Measurements from ENCODE around the gene AGBL4.
"Not testable (repeated sequence)": the region's sequence is repeated elsewhere in the genome, so short reads cannot be mapped to it uniquely, and the experiment has no call there.

Gene AGBL4

DNA sequence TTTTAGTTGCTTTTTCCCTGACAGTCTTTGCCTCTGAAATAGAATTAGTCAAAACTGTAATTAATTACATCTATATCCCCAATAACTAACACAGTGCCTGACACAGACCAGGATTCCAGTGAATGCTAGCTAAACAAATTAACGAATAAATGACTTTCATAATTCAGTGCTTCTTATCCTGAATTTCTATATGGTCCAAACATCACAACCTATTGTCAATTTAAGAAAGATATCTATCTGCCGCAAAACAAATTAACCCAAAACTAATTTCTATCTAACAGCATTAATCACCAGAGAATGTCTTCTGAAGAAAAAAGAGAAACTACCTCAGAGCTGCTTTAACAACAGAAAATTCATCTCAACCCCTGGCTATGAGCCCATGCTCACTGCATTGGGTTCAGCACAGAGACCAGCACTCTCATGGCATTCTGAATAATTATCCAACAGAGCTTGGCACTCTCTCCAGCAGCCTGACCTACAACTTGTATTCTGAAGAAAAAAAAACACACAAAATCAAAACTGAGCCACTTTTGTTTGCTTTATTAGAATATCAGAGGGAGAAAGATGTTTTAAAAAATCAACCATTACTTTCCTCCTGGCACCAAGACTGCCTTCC, 699.7 kb downstream of the AGBL4 start:
- DNase-seq (ENCODE audit: low read depth): no peak
- H3K4me3 ChIP-seq (ENCODE audit: low read depth, low read length): no peak overlapping the region
- TF ChIP-seq, protein P1, sequence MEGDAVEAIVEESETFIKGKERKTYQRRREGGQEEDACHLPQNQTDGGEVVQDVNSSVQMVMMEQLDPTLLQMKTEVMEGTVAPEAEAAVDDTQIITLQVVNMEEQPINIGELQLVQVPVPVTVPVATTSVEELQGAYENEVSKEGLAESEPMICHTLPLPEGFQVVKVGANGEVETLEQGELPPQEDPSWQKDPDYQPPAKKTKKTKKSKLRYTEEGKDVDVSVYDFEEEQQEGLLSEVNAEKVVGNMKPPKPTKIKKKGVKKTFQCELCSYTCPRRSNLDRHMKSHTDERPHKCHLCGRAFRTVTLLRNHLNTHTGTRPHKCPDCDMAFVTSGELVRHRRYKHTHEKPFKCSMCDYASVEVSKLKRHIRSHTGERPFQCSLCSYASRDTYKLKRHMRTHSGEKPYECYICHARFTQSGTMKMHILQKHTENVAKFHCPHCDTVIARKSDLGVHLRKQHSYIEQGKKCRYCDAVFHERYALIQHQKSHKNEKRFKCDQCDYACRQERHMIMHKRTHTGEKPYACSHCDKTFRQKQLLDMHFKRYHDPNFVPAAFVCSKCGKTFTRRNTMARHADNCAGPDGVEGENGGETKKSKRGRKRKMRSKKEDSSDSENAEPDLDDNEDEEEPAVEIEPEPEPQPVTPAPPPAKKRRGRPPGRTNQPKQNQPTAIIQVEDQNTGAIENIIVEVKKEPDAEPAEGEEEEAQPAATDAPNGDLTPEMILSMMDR (conservative IDR thresholded peaks at IDR 0.05; ENCODE audit: low read depth, low read length): no peak

DNA sequence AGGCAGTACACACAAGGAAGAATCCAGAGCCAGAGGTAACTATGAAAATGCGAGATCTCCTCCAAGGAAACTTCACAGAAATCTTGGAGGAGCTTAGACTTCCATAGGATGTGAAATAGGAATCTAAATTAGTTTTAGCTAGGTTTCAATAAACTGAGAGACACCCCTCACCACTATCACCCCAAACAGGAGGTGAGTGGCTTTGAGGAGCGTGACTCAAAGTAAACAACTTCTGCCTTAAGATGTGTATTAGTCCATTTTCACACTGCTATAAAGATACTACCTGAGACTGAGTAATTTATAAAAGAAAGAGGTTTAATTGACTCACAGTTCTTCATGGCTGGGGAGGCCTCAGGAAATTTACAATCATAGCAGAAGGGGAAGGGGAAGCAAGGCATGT, 703.3 kb downstream of the AGBL4 start:
- DNase-seq (ENCODE audit: low read depth): not testable (repeated sequence)

DNA sequence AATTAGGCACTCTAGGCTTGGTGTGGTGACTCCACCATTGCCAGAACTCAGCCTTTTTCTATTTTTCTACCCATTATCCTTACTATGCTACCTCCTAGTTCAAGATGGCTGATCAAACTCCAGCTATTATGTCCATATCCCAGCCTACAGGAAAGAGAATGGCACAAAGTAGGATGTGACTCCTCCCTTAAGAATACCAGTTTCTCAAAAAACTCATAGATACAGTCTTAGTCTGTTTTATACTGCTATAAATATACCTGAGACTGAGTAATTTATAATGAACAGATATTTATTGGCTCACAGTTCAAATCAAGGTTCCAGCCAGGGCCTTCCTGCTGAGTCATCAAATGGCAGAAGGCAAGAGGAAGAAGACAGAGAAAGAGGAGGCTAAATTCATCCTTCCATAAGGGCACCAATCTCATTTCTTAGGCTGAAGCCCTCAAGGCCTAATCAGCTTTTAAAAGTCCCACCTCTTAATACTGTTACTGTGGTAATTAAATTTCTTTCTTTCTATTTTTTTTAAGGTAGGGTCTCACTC, 704.3 kb downstream of the AGBL4 start:
- DNase-seq (ENCODE audit: low read depth): no peak
- TF ChIP-seq, protein P1 (conservative IDR thresholded peaks at IDR 0.05; ENCODE audit: low read depth, low read length): no peak
- no peak overlapping the region for H3K4me3 ChIP-seq (ENCODE audit: low read depth, low read length)

More for the DNA sequence above, 703.3 kb downstream of the AGBL4 start:
- H3K4me3 ChIP-seq (ENCODE audit: low read depth, low read length): not testable (repeated sequence)

DNA sequence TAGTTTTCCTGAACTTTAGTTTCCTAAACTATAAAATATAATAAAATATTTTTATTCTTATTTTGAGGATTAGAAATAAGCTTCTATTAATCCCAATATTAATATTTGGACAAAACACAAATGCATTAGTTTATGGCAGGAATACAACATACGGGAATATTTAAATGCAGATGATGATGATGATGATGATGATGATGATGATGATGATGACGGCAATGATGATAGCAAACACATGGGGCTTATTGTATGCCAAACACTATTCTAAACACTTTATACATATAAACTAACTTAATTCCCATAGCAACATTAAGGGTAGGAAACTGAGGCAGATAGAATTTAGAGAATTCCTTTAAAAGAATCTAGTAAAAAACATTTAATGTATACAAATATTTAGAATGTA, 705.5 kb downstream of the AGBL4 start:
- TF ChIP-seq, protein P1 (conservative IDR thresholded peaks at IDR 0.05; ENCODE audit: low read depth, low read length): no peak
- no peak for DNase-seq (ENCODE audit: low read depth)

DNA sequence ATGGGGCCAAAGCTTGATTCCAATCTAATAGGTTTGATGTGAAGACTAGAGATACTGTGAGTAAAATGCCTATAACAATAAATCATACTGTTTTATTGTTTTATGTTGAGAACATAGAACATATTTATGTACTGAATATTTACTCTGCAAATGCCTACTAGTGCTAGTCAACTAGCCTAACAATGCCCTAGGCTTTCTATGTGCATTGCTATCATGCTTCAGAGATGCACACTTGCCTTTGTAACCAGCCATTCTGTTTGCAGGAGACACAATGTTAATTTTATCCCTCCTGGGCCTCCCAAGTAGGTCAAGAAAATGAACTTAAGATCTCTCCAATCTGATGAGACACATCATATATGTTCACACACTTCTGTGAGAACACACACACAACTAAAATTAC, 716.3 kb downstream of the AGBL4 start:
- no peak for DNase-seq (ENCODE audit: low read depth)
- no peak overlapping the region for H3K4me3 ChIP-seq (ENCODE audit: low read depth, low read length)
- TF ChIP-seq, protein P1 (conservative IDR thresholded peaks at IDR 0.05; ENCODE audit: low read depth, low read length): no peak

More for the DNA sequence above, 705.5 kb downstream of the AGBL4 start:
- no peak overlapping the region for H3K4me3 ChIP-seq (ENCODE audit: low read depth, low read length)

DNA sequence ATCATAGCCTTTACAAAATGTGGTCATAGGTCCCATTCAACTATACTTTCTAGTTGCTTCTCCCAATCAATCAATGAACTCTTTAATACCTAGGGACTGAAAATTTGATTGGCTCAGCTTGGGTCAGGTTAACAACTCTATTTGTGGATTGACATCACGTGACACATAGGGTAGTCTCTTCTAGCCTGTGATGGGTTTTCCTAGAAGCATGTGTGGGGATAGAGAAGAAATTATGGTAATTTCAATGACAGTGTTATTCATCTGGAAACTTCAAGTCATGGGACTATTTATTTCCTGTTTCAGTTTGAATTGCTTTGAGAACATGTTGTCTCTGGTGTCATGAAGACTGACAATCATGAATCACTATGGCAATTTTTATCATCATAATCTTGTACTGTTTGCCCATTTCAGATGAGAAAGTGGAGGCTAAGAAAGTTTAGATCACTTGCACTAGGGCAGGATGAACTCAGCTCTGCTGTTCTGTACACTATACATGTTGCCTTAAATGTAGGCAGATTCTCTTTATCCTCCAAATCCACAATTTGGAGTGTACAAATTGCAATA, 717.2 kb downstream of the AGBL4 start:
- DNase-seq (ENCODE audit: low read depth): no peak
- TF ChIP-seq, protein P1 (conservative IDR thresholded peaks at IDR 0.05; ENCODE audit: low read depth, low read length): no peak

DNA sequence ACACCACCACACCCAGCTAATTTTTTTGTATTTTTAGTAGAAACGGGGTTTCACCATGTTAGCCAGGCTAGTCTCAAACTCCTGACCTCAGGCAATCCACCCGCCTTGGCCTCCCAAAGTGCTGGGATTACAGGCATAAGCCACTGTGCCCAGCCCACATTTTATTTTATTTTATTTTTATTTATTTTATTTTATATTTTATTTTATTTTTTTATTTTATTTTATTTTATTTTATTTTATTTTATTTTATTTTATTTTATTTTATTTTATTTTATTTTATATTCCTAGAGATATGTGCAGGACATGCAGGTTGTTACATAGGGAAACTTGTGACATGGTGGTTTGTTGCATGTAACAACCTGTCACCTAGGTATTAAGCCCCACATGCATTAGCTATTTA, 721.4 kb downstream of the AGBL4 start:
- not testable (repeated sequence) for H3K4me3 ChIP-seq (ENCODE audit: low read depth, low read length); DNase-seq (ENCODE audit: low read depth)

More for the DNA sequence above, 717.2 kb downstream of the AGBL4 start:
- H3K4me3 ChIP-seq (ENCODE audit: low read depth, low read length): no peak overlapping the region

DNA sequence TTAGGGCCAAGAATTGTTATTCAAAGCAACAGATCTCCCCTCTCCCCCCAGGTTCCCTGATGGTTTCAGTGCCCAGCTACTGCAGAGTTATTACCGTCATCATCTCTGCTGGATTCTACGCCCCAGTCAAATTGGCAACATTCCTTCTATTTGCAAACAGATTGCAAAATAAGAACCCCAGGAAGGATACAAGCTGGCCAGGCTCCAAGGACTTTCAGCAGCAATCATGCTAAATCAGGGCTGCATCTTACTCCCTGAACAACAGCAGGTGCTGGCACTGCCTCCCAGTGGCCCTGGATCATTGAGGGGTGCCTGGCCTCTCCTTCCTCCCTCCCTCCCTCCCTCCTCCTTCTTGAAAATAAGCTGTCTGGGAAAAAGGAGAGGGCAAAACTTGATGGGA, 725.5 kb downstream of the AGBL4 start:
- DNase-seq (ENCODE audit: low read depth): peak; percentile 36
- TF ChIP-seq, protein P1 (conservative IDR thresholded peaks at IDR 0.05; ENCODE audit: low read depth, low read length): no peak

More for the DNA sequence above, 725.5 kb downstream of the AGBL4 start:
- H3K4me3 ChIP-seq (ENCODE audit: low read depth, low read length): no peak overlapping the region

All from choroid plexus epithelial cell (primary cell).